PC-9 (cell line): ENCODE results near the gene CRYGD.

Experiments used
- EZH2 ChIP-seq: fragments of 200-600 bp; sonication (generic); IDR thresholded peaks from 2 replicates; pipeline ENCODE4 v1.8.0; 2017; ENCODE audit warnings: antibody characterized with exemption, low read depth
- TF ChIP-seq, protein P1 (sequence below): fragments of 200-600 bp; sonication (generic); conservative IDR thresholded peaks from 2 replicates; pipeline ENCODE4 v1.6.1; 2017; ENCODE audit warnings: mixed run types, antibody characterized with exemption, mild to moderate bottlenecking, moderate library complexity

DNA sequence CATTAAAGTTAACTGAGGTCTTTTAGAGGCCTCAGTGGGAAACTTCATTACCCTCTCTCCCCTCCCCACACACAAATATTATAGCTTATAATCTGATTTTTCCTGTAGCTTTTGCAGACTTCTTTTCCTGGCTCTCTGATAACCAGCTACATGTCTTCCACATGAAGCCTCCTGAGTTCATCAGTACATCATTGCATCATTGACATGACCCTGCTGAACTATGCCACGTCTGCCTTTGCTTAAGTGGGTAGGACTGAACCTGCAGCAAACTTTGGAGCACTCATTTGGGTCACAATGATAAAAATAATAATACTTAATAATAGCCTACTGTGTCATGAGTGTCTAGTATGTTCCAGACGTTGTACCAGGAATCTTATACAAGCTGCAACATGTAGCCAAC is 32.1 kb upstream of the CRYGD start:
- TF ChIP-seq, protein P1, sequence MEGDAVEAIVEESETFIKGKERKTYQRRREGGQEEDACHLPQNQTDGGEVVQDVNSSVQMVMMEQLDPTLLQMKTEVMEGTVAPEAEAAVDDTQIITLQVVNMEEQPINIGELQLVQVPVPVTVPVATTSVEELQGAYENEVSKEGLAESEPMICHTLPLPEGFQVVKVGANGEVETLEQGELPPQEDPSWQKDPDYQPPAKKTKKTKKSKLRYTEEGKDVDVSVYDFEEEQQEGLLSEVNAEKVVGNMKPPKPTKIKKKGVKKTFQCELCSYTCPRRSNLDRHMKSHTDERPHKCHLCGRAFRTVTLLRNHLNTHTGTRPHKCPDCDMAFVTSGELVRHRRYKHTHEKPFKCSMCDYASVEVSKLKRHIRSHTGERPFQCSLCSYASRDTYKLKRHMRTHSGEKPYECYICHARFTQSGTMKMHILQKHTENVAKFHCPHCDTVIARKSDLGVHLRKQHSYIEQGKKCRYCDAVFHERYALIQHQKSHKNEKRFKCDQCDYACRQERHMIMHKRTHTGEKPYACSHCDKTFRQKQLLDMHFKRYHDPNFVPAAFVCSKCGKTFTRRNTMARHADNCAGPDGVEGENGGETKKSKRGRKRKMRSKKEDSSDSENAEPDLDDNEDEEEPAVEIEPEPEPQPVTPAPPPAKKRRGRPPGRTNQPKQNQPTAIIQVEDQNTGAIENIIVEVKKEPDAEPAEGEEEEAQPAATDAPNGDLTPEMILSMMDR = no peak
- no peak for TF ChIP-seq EZH2
